Activated T-helper 1 cell treated with anti-CD3 and anti-CD28 coated beads, Interleukin-2, amount 50 U/mL, for 16 hours (primary cell): ENCODE results near the gene ZNF365.
A peak's percentile ranks its signal among the peaks of the same experiment; 100 is the strongest.

Source experiments
- DNase-seq, 2 donors: peaks; one replicate each; pipeline ENCODE4 v3.0.0-alpha.2; 2020; ENCODE audit warnings: low read depth in 1 of 2, low spot score in 1 of 2

Gene ZNF365

DNA sequence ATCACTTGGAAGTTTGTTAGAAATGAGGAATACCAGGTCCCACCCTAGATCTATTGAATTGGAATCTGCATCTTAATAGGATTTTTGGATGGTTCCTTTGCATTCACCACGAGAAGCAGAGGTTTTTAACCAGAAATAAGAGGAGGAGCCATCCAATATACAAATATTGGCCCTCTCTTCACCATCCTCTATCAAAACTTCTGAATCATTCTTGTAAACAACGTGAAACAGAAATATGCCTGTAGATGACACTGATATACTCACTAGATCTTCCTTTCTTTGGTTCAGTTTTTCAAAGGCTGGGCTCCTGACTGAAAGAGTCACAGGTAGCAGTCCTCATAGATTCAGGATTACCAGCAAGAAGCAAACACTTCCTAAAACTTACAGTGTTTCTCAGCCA is 39.5 kb downstream of the ZNF365 start:
- no peak for DNase-seq

GRCh38 chr10:62414359-62414758 is 40.2 kb downstream of the ZNF365 start:
- no peak for DNase-seq

DNA sequence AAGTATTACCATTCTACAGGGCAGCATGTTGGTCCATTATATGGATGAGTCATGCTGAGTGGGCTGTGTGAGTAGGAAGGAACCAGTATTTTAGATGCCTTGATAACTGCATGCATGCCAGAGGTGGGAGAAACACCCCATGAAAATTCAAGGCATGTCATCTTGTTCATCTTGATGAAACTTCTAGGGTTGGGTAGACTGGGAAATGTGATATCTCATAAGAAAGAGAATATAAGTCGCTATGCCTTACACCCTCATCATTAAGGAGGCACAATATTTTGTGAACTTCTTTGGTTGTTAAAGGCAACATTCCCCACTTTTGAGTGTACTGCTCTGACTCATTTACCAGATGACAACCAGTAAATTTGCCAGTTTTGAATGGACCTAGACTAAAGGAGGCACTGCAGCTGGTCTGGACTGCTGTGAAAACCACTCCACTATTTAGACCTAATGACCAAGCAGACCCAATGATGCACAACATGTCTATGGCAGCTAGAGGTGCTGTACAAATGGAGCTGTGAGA is 48.0 kb downstream of the ZNF365 start:
- DNase-seq: no peak

DNA sequence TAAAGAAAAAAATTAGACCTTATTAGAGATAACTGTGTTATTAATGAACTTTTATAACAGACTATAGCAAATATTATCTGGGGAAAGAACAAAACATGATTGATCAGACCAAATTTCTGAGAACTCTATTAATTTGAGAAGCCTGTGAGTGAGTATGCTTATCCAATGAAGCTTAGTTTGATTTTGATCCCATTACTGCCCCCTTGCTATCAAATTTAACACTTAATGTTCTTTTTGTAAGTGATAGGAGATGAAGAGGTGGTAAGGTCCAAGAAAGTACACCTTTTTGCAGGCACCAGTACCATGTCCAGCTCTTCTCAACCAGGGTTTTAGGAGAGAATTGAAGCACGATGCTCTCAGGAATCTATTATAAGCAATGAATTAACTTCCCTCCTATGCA is 49.9 kb downstream of the ZNF365 start:
- DNase-seq: no peak

DNA sequence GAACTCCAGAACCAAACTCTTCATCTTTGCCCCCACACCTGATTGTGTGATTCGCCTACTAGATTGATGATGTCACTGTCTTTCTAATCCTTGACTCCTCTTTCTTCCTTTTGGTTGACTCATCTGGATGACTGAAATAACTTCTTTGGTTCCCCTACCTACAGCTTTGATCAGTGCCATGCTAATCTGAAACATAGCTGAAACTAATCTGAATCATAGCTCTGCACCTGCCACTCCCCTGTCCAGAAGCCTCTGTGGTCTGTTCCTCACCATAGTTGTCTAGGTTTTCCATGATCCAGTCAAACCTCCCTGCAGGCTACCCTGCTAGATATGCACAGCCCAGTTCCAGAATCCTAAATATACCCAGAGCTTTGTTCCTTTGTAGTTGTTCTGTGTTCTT is 51.9 kb downstream of the ZNF365 start:
- no peak for DNase-seq

GRCh38 chr10:62426600-62426999 is 52.4 kb downstream of the ZNF365 start:
- DNase-seq: no peak

- DNase-seq: no peak
Observed at GRCh38 chr10:62430881-62431280, 56.7 kb downstream of the ZNF365 start.

GRCh38 chr10:62433181-62433692 is 59.1 kb downstream of the ZNF365 start:
- peak; percentile 5 to 32 for DNase-seq

GRCh38 chr10:62433901-62434300 is 59.7 kb downstream of the ZNF365 start:
- no peak for DNase-seq

GRCh38 chr10:62437696-62438095 is 63.5 kb downstream of the ZNF365 start:
- DNase-seq: no peak

DNA sequence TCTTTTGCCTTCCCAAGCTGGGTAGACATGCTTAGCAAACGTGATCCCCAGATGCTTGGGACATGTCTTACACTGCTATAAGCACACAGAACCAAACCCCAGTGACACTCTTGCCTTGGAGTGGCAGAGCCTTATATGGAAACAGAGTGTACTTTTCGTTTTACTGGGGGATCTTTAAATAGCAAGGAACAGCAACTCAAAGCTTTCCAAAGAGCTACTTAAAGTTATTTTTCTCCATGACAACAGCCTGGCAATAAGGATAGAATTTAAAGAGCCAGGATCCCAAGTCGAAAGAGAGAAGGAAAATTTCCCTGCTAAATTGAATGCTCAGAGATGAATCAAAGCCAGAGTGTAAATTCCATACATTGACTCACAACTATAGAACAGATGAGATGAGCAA is 67.8 kb downstream of the ZNF365 start:
- DNase-seq: no peak

GRCh38 chr10:62442894-62443669 is 68.9 kb downstream of the ZNF365 start:
- no peak for DNase-seq

- no peak for DNase-seq
Observed at GRCh38 chr10:62443866-62444265, 69.7 kb downstream of the ZNF365 start.

DNA sequence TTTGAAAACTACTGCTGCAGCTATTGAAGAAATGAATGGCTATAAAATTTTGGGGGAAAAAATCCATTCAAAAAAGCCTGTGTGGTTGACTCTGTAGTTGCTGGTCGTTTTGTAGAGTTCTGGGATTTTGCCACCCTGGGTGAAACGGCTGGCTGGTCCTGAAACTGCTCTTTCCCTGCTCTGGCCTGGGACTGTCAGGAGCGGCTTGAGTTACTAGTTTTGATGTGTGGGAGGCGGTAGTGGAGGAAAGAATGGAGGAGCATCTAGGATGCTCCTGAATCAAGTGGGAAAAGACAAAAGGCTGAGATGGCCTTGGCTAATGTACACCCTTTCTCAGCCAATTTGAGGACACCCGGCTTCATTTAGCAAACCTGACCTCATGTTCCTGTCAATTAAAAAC is 72.5 kb downstream of the ZNF365 start:
- DNase-seq: no peak

DNA sequence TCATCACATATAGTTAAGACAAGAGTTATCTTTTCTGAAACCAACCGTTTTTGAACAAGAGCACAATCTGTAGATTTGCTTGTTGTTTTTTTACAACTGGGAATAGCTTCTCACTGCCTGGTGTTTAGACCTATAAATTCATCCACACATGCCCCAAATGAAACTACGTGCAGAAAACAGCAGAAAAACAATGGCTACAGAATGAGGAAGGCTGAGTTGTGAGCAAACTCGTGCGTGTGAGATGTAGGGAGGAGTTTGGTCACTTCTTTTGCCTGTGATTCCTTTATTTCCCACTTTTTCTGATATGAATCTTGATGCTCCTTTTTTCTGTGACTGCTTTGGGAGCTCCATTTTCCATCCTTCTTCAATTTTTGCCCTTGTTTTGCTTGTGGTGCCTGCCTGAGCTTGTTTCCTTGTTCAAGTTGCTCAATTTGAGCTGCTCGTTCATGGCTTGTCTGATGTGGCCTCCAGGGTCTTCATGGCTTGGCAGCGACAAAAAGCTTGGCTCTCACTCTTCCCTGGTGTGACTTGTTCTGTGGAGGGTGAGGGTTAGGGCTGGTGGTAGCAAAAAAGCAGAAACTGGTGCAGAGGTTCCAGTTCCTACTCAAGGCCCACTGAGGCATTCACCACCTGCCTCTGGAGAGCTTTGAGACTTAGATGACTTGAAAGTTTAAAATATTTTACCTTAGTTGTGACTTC is 76.9 kb downstream of the ZNF365 start:
- no peak for DNase-seq

GRCh38 chr10:62451611-62451975 is 77.4 kb downstream of the ZNF365 start:
- DNase-seq: no peak
